ENCODE measurements around the gene CDH23. TPM values are rescaled to one million over a fixed set of nuclear protein-coding genes. Genes with fewer than 3 reads are reported as not detected.

The CDH23 gene
- total and polyA plus RNA-seq, 2 of the 8 experiments (the other 6 are each of a cell fraction or from before 2014, with no cell fraction given), result 1.9 to 4.9 TPM

GRCh38 chr10:71812016-71812912, 415.5 kb downstream of the CDH23 start (continued):
- TF ChIP-seq CHD7 (IDR thresholded peaks at IDR 0.05; ENCODE audit: insufficient replicate concordance, low read length) (no peak), PHF8 (conservative IDR thresholded peaks at IDR 0.05; ENCODE audit: low read depth, low read length) (no peak), POU5F1 (IDR thresholded peaks at IDR 0.05; ENCODE audit: low read depth, low read length) (no peak), JUN (IDR thresholded peaks at IDR 0.05; ENCODE audit: low read depth, low read length) (no peak)
- TF ChIP-seq, protein P1, sequence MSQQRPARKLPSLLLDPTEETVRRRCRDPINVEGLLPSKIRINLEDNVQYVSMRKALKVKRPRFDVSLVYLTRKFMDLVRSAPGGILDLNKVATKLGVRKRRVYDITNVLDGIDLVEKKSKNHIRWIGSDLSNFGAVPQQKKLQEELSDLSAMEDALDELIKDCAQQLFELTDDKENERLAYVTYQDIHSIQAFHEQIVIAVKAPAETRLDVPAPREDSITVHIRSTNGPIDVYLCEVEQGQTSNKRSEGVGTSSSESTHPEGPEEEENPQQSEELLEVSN (IDR thresholded peaks at IDR 0.05), result peak; percentile 41; the same call in 1 of the 2 replicates
- TF ChIP-seq, protein P2, sequence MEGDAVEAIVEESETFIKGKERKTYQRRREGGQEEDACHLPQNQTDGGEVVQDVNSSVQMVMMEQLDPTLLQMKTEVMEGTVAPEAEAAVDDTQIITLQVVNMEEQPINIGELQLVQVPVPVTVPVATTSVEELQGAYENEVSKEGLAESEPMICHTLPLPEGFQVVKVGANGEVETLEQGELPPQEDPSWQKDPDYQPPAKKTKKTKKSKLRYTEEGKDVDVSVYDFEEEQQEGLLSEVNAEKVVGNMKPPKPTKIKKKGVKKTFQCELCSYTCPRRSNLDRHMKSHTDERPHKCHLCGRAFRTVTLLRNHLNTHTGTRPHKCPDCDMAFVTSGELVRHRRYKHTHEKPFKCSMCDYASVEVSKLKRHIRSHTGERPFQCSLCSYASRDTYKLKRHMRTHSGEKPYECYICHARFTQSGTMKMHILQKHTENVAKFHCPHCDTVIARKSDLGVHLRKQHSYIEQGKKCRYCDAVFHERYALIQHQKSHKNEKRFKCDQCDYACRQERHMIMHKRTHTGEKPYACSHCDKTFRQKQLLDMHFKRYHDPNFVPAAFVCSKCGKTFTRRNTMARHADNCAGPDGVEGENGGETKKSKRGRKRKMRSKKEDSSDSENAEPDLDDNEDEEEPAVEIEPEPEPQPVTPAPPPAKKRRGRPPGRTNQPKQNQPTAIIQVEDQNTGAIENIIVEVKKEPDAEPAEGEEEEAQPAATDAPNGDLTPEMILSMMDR (IDR thresholded peaks at IDR 0.05; ENCODE audit: control extremely low read depth in 1 of 3, insufficient read depth in 1 of 3, low read depth in 1 of 3, low read length in 3 of 3), result peak; percentile 71 to 82 (median 79)
